ENCODE measurements around the gene HOXB6. TPM values are rescaled to one million over a fixed set of nuclear protein-coding genes. Genes with fewer than 3 reads are reported as not detected.

HOXB6 gene
- total and polyA plus RNA-seq, 4 donors = 0.17 to 1.1 (median 0.46) TPM

DNA sequence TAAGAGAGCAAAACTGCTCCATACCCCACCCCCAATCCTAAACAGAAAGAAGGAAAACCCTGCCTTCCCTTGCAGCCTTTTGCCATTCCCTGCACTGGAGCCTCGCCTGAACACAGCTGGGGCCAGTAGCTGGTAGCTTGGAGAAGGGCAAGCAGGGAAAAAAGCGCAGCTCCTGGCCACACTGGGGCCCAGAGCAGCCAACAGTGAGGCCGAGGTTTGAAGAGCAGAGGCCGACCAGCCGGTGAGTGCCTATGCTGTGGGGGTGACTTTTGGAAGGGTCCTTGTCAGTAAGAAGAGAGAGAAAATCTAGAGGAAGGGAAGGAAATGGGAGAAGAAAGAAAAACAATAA is 24.6 kb upstream of the HOXB6 start:
- TF ChIP-seq, protein P1, sequence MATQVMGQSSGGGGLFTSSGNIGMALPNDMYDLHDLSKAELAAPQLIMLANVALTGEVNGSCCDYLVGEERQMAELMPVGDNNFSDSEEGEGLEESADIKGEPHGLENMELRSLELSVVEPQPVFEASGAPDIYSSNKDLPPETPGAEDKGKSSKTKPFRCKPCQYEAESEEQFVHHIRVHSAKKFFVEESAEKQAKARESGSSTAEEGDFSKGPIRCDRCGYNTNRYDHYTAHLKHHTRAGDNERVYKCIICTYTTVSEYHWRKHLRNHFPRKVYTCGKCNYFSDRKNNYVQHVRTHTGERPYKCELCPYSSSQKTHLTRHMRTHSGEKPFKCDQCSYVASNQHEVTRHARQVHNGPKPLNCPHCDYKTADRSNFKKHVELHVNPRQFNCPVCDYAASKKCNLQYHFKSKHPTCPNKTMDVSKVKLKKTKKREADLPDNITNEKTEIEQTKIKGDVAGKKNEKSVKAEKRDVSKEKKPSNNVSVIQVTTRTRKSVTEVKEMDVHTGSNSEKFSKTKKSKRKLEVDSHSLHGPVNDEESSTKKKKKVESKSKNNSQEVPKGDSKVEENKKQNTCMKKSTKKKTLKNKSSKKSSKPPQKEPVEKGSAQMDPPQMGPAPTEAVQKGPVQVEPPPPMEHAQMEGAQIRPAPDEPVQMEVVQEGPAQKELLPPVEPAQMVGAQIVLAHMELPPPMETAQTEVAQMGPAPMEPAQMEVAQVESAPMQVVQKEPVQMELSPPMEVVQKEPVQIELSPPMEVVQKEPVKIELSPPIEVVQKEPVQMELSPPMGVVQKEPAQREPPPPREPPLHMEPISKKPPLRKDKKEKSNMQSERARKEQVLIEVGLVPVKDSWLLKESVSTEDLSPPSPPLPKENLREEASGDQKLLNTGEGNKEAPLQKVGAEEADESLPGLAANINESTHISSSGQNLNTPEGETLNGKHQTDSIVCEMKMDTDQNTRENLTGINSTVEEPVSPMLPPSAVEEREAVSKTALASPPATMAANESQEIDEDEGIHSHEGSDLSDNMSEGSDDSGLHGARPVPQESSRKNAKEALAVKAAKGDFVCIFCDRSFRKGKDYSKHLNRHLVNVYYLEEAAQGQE (IDR thresholded peaks at IDR 0.05) = no peak
- TF ChIP-seq NR2F2 (IDR thresholded peaks at IDR 0.05) (no peak), GABPA (IDR thresholded peaks at IDR 0.05 in 1 of 2, conservative IDR thresholded peaks at IDR 0.05 in 1 of 2) (no peak), FOXA1 (IDR thresholded peaks at IDR 0.05) (no peak), HNF4G (IDR thresholded peaks at IDR 0.05) (no peak), YY1 (IDR thresholded peaks at IDR 0.05) (no peak), SP1 (IDR thresholded peaks at IDR 0.05) (no peak), TAF1 (conservative IDR thresholded peaks at IDR 0.05) (no peak), RXRA (IDR thresholded peaks at IDR 0.05) (no peak), HNF4A (conservative IDR thresholded peaks at IDR 0.05) (no peak), JUND (IDR thresholded peaks at IDR 0.05) (no peak), EGR1 (IDR thresholded peaks at IDR 0.05; ENCODE audit: low read depth in 2 of 2) (no peak), FOXA2 (IDR thresholded peaks at IDR 0.05) (no peak), RAD21 (IDR thresholded peaks at IDR 0.05) (no peak)
- TF ChIP-seq, protein P2, sequence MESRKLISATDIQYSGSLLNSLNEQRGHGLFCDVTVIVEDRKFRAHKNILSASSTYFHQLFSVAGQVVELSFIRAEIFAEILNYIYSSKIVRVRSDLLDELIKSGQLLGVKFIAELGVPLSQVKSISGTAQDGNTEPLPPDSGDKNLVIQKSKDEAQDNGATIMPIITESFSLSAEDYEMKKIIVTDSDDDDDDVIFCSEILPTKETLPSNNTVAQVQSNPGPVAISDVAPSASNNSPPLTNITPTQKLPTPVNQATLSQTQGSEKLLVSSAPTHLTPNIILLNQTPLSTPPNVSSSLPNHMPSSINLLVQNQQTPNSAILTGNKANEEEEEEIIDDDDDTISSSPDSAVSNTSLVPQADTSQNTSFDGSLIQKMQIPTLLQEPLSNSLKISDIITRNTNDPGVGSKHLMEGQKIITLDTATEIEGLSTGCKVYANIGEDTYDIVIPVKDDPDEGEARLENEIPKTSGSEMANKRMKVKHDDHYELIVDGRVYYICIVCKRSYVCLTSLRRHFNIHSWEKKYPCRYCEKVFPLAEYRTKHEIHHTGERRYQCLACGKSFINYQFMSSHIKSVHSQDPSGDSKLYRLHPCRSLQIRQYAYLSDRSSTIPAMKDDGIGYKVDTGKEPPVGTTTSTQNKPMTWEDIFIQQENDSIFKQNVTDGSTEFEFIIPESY (IDR thresholded peaks at IDR 0.05) = no peak
- TF ChIP-seq, protein P3, sequence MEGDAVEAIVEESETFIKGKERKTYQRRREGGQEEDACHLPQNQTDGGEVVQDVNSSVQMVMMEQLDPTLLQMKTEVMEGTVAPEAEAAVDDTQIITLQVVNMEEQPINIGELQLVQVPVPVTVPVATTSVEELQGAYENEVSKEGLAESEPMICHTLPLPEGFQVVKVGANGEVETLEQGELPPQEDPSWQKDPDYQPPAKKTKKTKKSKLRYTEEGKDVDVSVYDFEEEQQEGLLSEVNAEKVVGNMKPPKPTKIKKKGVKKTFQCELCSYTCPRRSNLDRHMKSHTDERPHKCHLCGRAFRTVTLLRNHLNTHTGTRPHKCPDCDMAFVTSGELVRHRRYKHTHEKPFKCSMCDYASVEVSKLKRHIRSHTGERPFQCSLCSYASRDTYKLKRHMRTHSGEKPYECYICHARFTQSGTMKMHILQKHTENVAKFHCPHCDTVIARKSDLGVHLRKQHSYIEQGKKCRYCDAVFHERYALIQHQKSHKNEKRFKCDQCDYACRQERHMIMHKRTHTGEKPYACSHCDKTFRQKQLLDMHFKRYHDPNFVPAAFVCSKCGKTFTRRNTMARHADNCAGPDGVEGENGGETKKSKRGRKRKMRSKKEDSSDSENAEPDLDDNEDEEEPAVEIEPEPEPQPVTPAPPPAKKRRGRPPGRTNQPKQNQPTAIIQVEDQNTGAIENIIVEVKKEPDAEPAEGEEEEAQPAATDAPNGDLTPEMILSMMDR (IDR thresholded peaks at IDR 0.05; ENCODE audit: low read depth, low read length, missing input control) = no peak
- TF ChIP-seq, protein P4, sequence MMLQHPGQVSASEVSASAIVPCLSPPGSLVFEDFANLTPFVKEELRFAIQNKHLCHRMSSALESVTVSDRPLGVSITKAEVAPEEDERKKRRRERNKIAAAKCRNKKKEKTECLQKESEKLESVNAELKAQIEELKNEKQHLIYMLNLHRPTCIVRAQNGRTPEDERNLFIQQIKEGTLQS (IDR thresholded peaks at IDR 0.05) = no peak
- TF ChIP-seq, protein P5, sequence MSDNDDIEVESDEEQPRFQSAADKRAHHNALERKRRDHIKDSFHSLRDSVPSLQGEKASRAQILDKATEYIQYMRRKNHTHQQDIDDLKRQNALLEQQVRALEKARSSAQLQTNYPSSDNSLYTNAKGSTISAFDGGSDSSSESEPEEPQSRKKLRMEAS (IDR thresholded peaks at IDR 0.05) = no peak
- Histone ChIP-seq H3K27me3 (ENCODE audit: control insufficient read depth in 4 of 4, insufficient read depth in 4 of 4, low read length in 3 of 4) (peaks cover 7 to 53% (median 36%) of the 10 kb centered on the region in 4 donors), H3K4me3 (ENCODE audit: low read depth in 1 of 3, low read length in 3 of 3) (no peak overlapping the region), H3K9ac (ENCODE audit: low read depth in 1 of 2, low read length in 2 of 2) (no peak overlapping the region), H3K27ac (ENCODE audit: low read depth in 1 of 2, low read length in 2 of 2) (no peak overlapping the region), H3K4me1 (ENCODE audit: control insufficient read depth in 4 of 4, insufficient read depth in 4 of 4, low read length in 3 of 4) (peaks cover 10 to 14% (median 13%) of the 10 kb centered on the region in 4 donors), H3K9me3 (ENCODE audit: control insufficient read depth in 4 of 4, low read length in 3 of 4) (no peaks in the 10 kb centered on the region), H3K36me3 (ENCODE audit: control insufficient read depth in 4 of 4, insufficient read depth in 3 of 4, low read depth in 1 of 4, low read length in 3 of 4) (no peaks in the 10 kb centered on the region)
- DNase-seq (ENCODE audit: low spot score) = no peak
- 16% methylated on average over 5 of the region's 5 CpGs for WGBS
